Measurements from ENCODE around the gene OSBPL1A.
A peak's percentile ranks its signal among the peaks of the same experiment; 100 is the strongest.
"Not testable (repeated sequence)": the region's sequence is repeated elsewhere in the genome, so short reads cannot be mapped to it uniquely, and the experiment has no call there.

Gene OSBPL1A

GRCh38 chr18:24396082-24396633, 1.5 kb downstream of the OSBPL1A start:
- DNase-seq = no peak

- peak; percentile 12 for DNase-seq
Observed at GRCh38 chr18:24395049-24395795, 2.4 kb downstream of the OSBPL1A start.

- DNase-seq = no peak
Observed at GRCh38 chr18:24388957-24389356, 8.7 kb downstream of the OSBPL1A start.

GRCh38 chr18:24386681-24387080, 10.9 kb downstream of the OSBPL1A start:
- DNase-seq = no peak

GRCh38 chr18:24381126-24381525, 16.5 kb downstream of the OSBPL1A start:
- no peak for DNase-seq

- DNase-seq = no peak
Observed at GRCh38 chr18:24380163-24380747, 17.4 kb downstream of the OSBPL1A start.

- DNase-seq = no peak
Observed at GRCh38 chr18:24378598-24378997, 19.0 kb downstream of the OSBPL1A start.

- DNase-seq = not testable (repeated sequence)
Observed at GRCh38 chr18:24376531-24376930, 21.1 kb downstream of the OSBPL1A start.

GRCh38 chr18:24373328-24373727, 24.3 kb downstream of the OSBPL1A start:
- DNase-seq = no peak

GRCh38 chr18:24372279-24372872, 25.2 kb downstream of the OSBPL1A start:
- no peak for DNase-seq

GRCh38 chr18:24370120-24370519, 27.5 kb downstream of the OSBPL1A start:
- no peak for DNase-seq

- DNase-seq = no peak
Observed at GRCh38 chr18:24369426-24369825, 28.2 kb downstream of the OSBPL1A start.

- no peak for DNase-seq
Observed at GRCh38 chr18:24368749-24369148, 28.9 kb downstream of the OSBPL1A start.

- DNase-seq = no peak
Observed at GRCh38 chr18:24366328-24366727, 31.3 kb downstream of the OSBPL1A start.

GRCh38 chr18:24364177-24364576, 33.4 kb downstream of the OSBPL1A start:
- no peak for DNase-seq

GRCh38 chr18:24362757-24363156, 34.9 kb downstream of the OSBPL1A start:
- no peak for DNase-seq

GRCh38 chr18:24359787-24360530, 37.7 kb downstream of the OSBPL1A start:
- peak; percentile 75 for DNase-seq

GRCh38 chr18:24354278-24354677, 43.3 kb downstream of the OSBPL1A start:
- no peak for DNase-seq

- DNase-seq = no peak
Observed at GRCh38 chr18:24346254-24346653, 51.4 kb downstream of the OSBPL1A start.

- no peak for DNase-seq
Observed at GRCh38 chr18:24344509-24344908, 53.1 kb downstream of the OSBPL1A start.

GRCh38 chr18:24342347-24342746, 55.3 kb downstream of the OSBPL1A start:
- no peak for DNase-seq

- DNase-seq = no peak
Observed at GRCh38 chr18:24341361-24341760, 56.3 kb downstream of the OSBPL1A start.

- no peak for DNase-seq
Observed at GRCh38 chr18:24333084-24333483, 64.5 kb downstream of the OSBPL1A start.
